WTC11 (cell line): ENCODE measurements around the gene RCAN3.

Experiments
- CREB1 ChIP-seq: sonication (generic); formaldehyde crosslinking; IDR thresholded peaks from 2 replicates; pipeline ENCODE4 v1.8.0; 2023; ENCODE audit warnings: mild to moderate bottlenecking, missing genetic modification reagents
- CTCF ChIP-seq: fragments of 200-600 bp; IDR thresholded peaks from 2 replicates; pipeline ENCODE4 v1.8.0; 2022; ENCODE audit warnings: antibody characterized with exemption
- FOXP1 ChIP-seq: sonication (generic); formaldehyde crosslinking; IDR thresholded peaks from 2 replicates; pipeline ENCODE4 v1.8.0; 2022; ENCODE audit warnings: missing genetic modification reagents, mild to moderate bottlenecking, moderate library complexity, borderline replicate concordance
- KAT7 ChIP-seq: sonication (generic); formaldehyde crosslinking; IDR thresholded peaks from 2 replicates; pipeline ENCODE4 v1.8.1; 2023; ENCODE audit warnings: missing genetic modification reagents, mild to moderate bottlenecking, borderline replicate concordance
- NFE2L1 ChIP-seq: sonication (generic); formaldehyde crosslinking; IDR thresholded peaks from 2 replicates; pipeline ENCODE4 v1.8.1; 2023; ENCODE audit warnings: missing genetic modification reagents
- SMAD4 ChIP-seq: sonication (generic); formaldehyde crosslinking; IDR thresholded peaks from 2 replicates; pipeline ENCODE4 v1.8.0; 2022; ENCODE audit warnings: mild to moderate bottlenecking, missing genetic modification reagents
- SOX15 ChIP-seq: fragments of 250-450 bp; sonication (Bioruptor Pico); IDR thresholded peaks from 2 replicates; pipeline ENCODE4 v1.9.0; 2021; ENCODE audit warnings: mild to moderate bottlenecking
- ZBTB21 ChIP-seq: sonication (generic); formaldehyde crosslinking; IDR thresholded peaks from 2 replicates; pipeline ENCODE4 v1.8.1; 2023; ENCODE audit warnings: mild to moderate bottlenecking, missing genetic modification reagents, borderline replicate concordance

GRCh38 chr1:24483441-24483840, 19.2 kb upstream of the RCAN3 start:
- no peak for TF ChIP-seq CTCF
- TF ChIP-seq KAT7 (CRISPR knock-in tag): no peak
- no peak for TF ChIP-seq SMAD4 (CRISPR knock-in tag)
- TF ChIP-seq CREB1: no peak
- no peak for TF ChIP-seq SOX15 (CRISPR knock-in tag)
- no peak for TF ChIP-seq ZBTB21
- no peak for TF ChIP-seq NFE2L1 (CRISPR knock-in tag)
- no peak for TF ChIP-seq FOXP1 (CRISPR knock-in tag)
